VCaP (cell line): ENCODE results near the gene TXNRD2.

Source experiments
- H3K27ac ChIP-seq: fragments of 450-650 bp; 2 replicates; pipeline ENCODE4 v1.5.1; 2017
- TF ChIP-seq, protein P1 (sequence below): fragments of 450-650 bp; conservative IDR thresholded peaks from 2 replicates; pipeline ENCODE4 v1.5.1; 2017; ENCODE audit warnings: mild to moderate bottlenecking, moderate library complexity

Gene TXNRD2

GRCh38 chr22:19948057-19948760 lies 6.6 kb upstream of the TXNRD2 start:
- H3K27ac ChIP-seq, result no peak overlapping the region
- TF ChIP-seq, protein P1, sequence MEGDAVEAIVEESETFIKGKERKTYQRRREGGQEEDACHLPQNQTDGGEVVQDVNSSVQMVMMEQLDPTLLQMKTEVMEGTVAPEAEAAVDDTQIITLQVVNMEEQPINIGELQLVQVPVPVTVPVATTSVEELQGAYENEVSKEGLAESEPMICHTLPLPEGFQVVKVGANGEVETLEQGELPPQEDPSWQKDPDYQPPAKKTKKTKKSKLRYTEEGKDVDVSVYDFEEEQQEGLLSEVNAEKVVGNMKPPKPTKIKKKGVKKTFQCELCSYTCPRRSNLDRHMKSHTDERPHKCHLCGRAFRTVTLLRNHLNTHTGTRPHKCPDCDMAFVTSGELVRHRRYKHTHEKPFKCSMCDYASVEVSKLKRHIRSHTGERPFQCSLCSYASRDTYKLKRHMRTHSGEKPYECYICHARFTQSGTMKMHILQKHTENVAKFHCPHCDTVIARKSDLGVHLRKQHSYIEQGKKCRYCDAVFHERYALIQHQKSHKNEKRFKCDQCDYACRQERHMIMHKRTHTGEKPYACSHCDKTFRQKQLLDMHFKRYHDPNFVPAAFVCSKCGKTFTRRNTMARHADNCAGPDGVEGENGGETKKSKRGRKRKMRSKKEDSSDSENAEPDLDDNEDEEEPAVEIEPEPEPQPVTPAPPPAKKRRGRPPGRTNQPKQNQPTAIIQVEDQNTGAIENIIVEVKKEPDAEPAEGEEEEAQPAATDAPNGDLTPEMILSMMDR, result peak; percentile 46

GRCh38 chr22:19943082-19944026 lies 1.7 kb upstream of the TXNRD2 start:
- TF ChIP-seq, protein P1, result no peak
- no peak overlapping the region for H3K27ac ChIP-seq

GRCh38 chr22:19942157-19943081 lies 801 bp upstream of the TXNRD2 start:
- TF ChIP-seq, protein P1, result no peak
- no peak overlapping the region for H3K27ac ChIP-seq

- no peak overlapping the region for H3K27ac ChIP-seq
These were observed 868 bp downstream of the TXNRD2 start for GRCh38 chr22:19940536-19941364.

GRCh38 chr22:19937616-19938473 lies 3.8 kb downstream of the TXNRD2 start:
- TF ChIP-seq, protein P1, result no peak
- peak overlapping the region; percentile 95 for H3K27ac ChIP-seq

More at GRCh38 chr22:19940536-19941364, 868 bp downstream of the TXNRD2 start:
- TF ChIP-seq, protein P1, result no peak

- H3K27ac ChIP-seq, result peak overlapping the region; percentile 95
These were observed 5.1 kb downstream of the TXNRD2 start for GRCh38 chr22:19936513-19936912.

GRCh38 chr22:19935123-19935718 lies 6.4 kb downstream of the TXNRD2 start:
- H3K27ac ChIP-seq, result peak overlapping the region; percentile 95; the same call in 1 of the 2 replicates

More at GRCh38 chr22:19936513-19936912, 5.1 kb downstream of the TXNRD2 start:
- TF ChIP-seq, protein P1, result no peak
